ENCODE results near the gene CA10.

CA10 gene

DNA sequence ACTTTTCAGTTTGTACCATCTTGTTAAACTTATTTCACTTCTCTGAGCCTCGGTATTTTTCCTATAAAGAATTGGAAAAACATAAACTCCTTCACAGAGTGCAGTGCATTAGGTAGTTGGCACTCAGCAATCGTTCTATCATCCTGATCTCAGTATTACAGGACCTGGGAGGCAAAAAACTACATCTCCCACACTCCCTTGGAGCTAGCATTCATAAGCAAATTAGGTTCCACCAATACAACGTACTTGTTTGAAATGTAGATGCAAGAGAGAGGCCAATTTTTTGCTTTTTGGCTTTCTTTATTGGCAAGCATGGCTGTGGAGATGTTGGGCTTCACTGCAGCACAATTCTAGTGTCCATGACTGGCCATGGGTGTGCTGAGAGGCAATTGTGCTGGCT, 285.2 kb downstream of the CA10 start:
- no peak for ATAC-seq

DNA sequence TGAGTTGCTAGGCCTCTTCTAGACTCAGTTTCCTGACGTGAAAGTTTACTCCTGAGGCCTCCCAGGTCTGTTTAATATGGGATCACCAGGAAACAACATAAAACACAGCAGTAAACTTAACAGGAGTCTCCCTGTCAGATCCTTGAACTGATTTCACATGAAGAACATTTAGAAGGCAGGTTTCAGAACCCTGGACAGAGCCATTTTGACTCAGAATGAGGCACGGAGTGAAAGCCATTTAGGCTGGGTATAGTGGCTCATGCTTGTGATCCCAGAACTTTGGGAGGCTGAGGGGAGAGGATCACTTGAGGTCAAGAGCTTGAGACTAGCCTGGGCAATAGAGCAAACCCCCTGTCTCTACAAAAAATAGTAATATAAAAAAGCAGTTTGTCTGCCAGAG, 289.1 kb downstream of the CA10 start:
- no peak for ATAC-seq
- peak; percentile 10 for DNase-seq

More for the DNA sequence above, 285.2 kb downstream of the CA10 start:
- DNase-seq = no peak

GRCh38 chr17:51860954-51861561, 297.5 kb downstream of the CA10 start:
- DNase-seq (peak; percentile 13), ATAC-seq (no peak)

DNA sequence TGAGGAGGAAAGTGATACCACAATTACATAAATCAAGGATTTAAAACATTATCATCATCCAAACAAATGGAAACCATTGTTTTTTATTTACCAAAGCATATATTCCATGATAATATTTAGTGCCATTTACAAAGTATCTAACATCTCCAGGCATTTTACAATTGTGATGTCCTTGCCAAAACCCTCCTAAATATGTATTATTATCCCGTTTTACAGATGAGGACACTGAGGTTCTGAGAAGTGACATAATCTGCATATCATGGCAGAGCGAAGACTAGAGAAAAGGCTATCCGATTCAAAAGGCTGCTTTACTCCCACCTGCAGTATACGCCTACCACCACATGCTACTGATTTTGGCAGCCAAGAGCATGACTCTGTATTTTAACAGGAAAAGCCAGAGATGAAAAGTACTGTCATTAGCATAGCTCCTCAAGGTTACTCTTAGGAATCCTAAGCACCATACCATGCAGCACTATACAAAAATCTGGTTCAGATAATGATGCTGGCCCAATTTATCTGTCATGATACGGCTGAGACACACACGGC, 301.4 kb downstream of the CA10 start:
- ATAC-seq = no peak
- DNase-seq = no peak

GRCh38 chr17:51855806-51856205, 302.7 kb downstream of the CA10 start:
- ATAC-seq (no peak), DNase-seq (no peak)

- ATAC-seq (no peak), DNase-seq (no peak)
Measured at GRCh38 chr17:51853857-51854256, 304.7 kb downstream of the CA10 start.

DNA sequence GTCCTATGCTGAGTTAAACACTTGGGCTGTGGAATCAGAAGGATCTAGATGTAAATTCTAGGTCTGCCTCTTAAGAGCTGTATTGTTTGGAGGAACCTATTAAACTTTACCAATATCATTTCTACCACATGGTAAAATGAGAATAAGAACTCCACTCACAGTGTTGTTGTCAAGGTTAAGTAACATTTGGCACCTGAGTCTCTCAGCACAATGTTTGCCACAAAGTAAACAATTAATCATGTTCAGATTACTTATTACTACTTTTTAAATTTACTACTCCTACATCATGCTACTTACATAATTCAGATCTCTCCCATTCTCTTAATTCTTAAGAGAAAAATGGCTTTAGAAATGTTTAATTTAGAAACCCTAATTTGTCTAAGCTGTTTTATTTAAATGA, 305.9 kb downstream of the CA10 start:
- ATAC-seq (no peak), DNase-seq (no peak)

DNA sequence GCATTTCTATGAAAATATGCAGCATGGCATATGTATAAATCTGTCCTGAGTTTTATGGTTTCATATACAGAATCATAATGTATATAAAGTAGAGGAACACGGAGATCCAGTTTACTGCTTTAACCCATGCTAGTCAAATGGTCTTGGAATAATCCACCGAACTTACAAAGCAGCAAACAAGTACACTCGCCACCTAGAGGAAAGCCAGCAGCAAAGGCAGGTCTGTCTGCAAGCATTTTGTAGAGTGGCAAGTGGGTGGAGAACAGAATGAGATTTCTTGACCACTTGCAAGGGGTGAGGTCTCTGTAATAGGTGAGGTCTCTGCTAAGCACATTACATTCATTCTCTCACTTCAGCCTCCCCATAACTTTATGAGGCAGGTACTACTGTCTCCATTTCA, 308.3 kb downstream of the CA10 start:
- no peak for ATAC-seq
- no peak for DNase-seq

DNA sequence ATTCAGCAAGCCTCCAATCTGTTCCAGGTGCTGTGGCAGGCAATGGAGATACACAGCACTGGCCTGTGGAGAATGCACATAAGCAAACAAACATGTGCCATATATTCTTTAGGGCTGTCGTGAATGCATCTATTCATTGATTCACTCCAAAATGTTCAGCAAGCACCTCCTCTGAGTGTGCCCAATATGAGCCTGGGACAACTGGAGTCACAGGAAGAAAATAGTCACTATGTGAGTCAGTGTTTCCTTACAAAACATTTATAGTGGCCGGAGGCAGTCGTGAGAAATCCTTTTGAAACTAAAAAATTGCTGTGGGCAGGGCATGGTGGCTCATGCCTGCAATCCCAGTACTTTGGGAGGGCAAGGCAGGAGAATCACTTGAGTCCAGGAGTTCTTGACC, 310.1 kb downstream of the CA10 start:
- DNase-seq (no peak), ATAC-seq (no peak)

GRCh38 chr17:51846566-51846965, 311.9 kb downstream of the CA10 start:
- DNase-seq (no peak), ATAC-seq (no peak)

DNA sequence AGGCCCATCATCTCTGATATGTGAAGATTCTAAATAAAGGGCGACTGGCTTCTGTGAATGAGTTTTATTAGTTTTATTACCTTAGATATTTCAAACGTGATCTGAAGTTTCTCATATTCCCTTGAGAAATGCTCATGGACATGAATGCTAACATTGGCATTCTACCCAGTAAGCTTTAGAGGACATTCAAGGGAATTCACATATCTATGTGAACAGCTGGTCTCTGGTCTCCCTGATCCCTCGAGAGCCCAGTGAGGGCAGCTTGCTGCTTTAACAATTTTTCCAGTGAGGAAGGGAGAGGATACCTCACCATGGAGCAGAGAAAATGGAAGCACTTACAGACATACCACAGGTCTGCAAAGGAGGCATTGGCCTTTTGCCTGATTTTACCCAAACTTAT, 312.7 kb downstream of the CA10 start:
- no peak for ATAC-seq

DNA sequence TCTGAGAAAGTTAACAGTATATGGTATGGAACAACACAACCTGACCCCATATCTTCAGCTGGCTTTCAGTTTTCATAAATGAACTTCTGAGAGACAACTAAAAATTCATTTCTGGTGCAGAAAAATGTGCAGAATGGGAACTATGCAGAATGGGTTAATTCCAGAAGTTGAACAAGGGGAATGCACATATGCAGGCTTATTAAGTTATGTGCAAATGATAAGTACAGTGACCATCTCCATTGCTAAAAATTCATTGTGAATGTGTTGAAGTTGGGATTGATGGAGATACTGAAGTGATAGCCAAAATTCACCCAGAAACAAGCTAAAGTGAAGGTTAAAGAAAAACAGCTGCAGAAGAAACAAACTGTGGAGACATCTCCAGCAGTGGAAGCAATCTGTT, 315.8 kb downstream of the CA10 start:
- ATAC-seq = no peak

More for the DNA sequence above, 312.7 kb downstream of the CA10 start:
- no peak for DNase-seq

DNA sequence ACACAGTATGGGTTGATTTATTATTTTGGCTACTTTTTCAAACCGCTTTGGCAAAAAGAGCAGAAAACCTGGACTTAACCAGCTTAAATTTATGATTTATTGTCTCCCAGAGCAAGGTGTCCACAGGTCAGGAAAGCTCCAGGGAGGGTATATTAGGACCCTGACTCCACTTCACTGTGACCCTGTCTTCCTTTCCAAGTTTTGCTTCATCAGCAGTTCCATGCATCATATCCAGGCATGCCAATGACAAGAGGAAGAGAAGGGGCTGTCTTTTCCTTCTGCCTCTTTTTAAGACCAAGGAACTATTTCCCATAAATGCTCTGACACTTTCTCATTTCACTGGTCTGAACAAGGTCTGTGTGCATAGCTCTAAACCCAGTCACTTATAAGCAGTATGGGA, 316.8 kb downstream of the CA10 start:
- no peak for ATAC-seq

More for the DNA sequence above, 315.8 kb downstream of the CA10 start:
- no peak for DNase-seq

GRCh38 chr17:51840688-51841087, 317.8 kb downstream of the CA10 start:
- DNase-seq (no peak), ATAC-seq (no peak)

More for the DNA sequence above, 316.8 kb downstream of the CA10 start:
- DNase-seq = no peak

- no peak for DNase-seq
Measured at GRCh38 chr17:51833620-51834019, 324.9 kb downstream of the CA10 start.

GRCh38 chr17:51833045-51833444, 325.5 kb downstream of the CA10 start:
- DNase-seq (no peak), ATAC-seq (no peak)

More at GRCh38 chr17:51833620-51834019, 324.9 kb downstream of the CA10 start:
- ATAC-seq = no peak

GRCh38 chr17:51830886-51831285, 327.6 kb downstream of the CA10 start:
- no peak for ATAC-seq
- no peak for DNase-seq

DNA sequence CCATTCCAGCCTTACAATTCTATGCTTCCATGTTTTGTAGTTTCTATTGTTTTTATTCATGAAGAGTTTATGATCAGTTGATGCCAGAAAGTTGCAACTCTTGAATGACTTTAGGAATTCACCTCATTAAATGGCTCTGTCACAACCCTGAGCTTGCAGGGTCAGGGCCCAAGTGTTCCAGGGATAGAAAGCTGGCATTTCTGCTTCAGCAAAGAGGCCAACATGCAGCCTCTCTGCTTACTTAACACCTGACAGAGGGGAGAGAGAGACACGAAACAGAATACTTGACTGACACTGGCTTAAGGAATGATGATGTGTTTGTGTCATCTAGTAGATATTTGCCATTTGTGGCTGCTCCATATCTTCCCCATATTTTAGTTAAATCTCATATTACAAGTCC, 328.1 kb downstream of the CA10 start:
- ATAC-seq (no peak), DNase-seq (no peak)

- ATAC-seq (no peak), DNase-seq (no peak)
Measured at GRCh38 chr17:51828901-51829300, 329.6 kb downstream of the CA10 start.

DNA sequence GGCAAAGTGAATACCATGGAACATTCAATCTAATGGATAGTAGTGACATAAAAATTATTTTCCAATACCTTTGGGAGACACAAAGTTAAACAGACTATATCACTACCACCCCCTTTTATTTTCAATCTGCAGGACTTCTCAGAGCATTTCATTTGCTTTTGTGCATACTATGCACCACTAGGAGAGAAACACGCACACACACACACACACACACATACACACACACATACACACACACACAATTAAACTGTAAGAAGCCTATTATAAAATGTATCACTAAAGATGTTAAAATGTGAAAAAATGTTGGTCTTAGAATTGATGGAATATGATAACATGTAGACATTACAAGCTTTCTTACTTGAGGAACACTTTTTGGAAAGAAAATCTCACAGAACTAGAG, 331.4 kb downstream of the CA10 start:
- DNase-seq = no peak
- ATAC-seq = no peak

GRCh38 chr17:51820766-51821165, 337.7 kb downstream of the CA10 start:
- ATAC-seq (no peak), DNase-seq (no peak)

DNA sequence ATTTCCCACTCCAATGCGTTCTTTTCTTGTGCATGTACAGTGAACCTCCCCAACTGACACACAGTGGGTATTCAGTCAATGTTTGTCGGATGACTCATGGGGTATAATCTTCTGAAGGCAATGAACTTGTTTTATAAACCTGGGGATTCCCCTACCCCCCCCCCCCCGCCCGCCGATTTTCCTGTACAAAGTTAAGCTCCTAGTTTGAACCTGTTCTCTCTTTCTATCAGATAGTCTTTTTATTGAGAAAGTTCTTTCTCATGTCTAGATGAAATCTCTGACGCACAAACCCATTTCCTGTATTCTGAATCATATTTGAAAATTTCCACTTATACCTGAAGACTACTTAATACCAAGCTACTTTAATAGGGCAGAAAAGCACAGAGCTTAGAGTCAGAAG, 338.3 kb downstream of the CA10 start:
- ATAC-seq = no peak
- DNase-seq = no peak

DNA sequence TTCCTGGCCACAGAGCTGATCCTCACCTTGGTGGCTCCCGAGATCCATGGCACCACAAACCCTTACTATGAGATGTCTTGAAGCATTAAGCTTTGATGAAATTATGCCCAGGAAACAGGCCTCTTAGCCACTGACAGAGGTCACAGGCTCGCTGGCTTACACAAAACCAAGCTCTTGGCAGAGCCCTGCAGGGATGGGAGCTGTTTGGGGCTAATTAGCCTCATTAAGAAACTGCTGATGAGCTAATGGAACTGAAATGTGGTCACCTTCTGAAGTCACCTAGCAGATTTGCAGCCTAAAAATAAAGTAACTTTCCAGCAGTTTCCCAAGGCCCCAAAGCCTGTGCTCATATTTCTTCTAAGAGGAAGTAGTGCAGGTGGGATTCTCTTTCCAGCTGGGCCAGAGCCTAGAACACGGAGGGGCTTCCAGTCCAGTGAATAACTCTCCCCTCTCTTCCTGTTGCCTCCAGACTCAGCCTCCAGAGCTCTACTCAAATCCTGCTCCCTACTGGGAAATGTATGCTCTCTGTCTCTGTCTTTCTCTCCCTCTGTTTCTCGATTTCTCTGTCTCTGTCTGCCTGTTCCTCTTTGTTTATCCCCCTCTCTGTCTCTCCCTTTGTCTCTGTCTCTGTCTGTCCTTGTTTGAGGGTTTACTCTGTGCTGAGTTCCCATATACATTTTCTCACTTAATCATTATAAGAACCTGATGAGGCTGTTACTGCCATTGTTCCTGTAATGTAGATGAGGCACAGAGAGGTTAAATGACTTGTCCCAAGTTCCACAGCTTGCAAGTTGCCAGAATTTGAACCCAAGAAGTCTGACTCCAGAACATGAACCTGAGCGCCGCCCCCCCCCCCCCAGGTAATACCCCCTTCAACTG, 338.9 kb downstream of the CA10 start:
- no peak for ATAC-seq
- DNase-seq = no peak
